ENCODE data around the gene MYBPHL. TPM values are rescaled to one million over a fixed set of nuclear protein-coding genes. Genes with fewer than 3 reads are reported as not detected.

Gene MYBPHL
- total and polyA plus RNA-seq, 2 experiments from 2014 or later, result not detected

- no peak for TF ChIP-seq ZNF462 (CRISPR knock-in tag; IDR thresholded peaks at IDR 0.05)
- TF ChIP-seq CTCF (conservative IDR thresholded peaks at IDR 0.05; ENCODE audit: low read depth in 2 of 2), result no peak
- no peak for TF ChIP-seq JUNB (IDR thresholded peaks at IDR 0.05; ENCODE audit: unreplicated experiment)
- TF ChIP-seq CREB1 (CRISPR knock-in tag; IDR thresholded peaks at IDR 0.05; ENCODE audit: low read depth), result no peak
- no peak for TF ChIP-seq ZNF114 (CRISPR knock-in tag; IDR thresholded peaks at IDR 0.05)
- TF ChIP-seq NANOG (IDR thresholded peaks at IDR 0.05; ENCODE audit: borderline replicate concordance), result no peak
- TF ChIP-seq ZNF331 (CRISPR knock-in tag; IDR thresholded peaks at IDR 0.05; ENCODE audit: low read depth), result no peak
- TF ChIP-seq STAT1 (IDR thresholded peaks at IDR 0.05; ENCODE audit: unreplicated experiment), result no peak
- no peak for TF ChIP-seq REST (IDR thresholded peaks at IDR 0.05; ENCODE audit: unreplicated experiment)
- TF ChIP-seq ETS1 (IDR thresholded peaks at IDR 0.05), result no peak
- TF ChIP-seq EZH2phosphoT487 (IDR thresholded peaks at IDR 0.05; ENCODE audit: unreplicated experiment), result no peak
- no peak for TF ChIP-seq EZH2 (IDR thresholded peaks at IDR 0.05; ENCODE audit: low read depth, unreplicated experiment)
- TF ChIP-seq POLR2AphosphoS5 (IDR thresholded peaks at IDR 0.05; ENCODE audit: low read depth), result no peak
- Histone ChIP-seq H2AFZ (no peak overlapping the region), H3F3A (replicated peaks; ENCODE audit: low read depth) (0 out of 2 replicates have a peak, but pooled peaks cover 5% of the 10 kb centered on the region), H4K20me1 (replicated peaks; ENCODE audit: insufficient read depth) (no peaks in the 10 kb centered on the region; the same call in 1 of the 2 replicates), H3K9me2 (ENCODE audit: insufficient read depth) (no peaks in the 10 kb centered on the region), H3K4me1 (ENCODE audit: insufficient read depth) (peaks cover 19% of the 10 kb centered on the region), H3K36me3 (ENCODE audit: insufficient read depth) (no peaks in the 10 kb centered on the region; the same call in 1 of the 2 replicates), H3K27ac (ENCODE audit: low read depth) (no peak overlapping the region), H3K27me3 (ENCODE audit: insufficient read depth) (no peaks in the 10 kb centered on the region), H3K4me2 (no peak overlapping the region), H3K79me2 (replicated peaks; ENCODE audit: insufficient read depth) (peaks cover 14% of the 10 kb centered on the region; the same call in 1 of the 2 replicates), H3K4me3 (no peak overlapping the region)
- Mint-ChIP-seq H3K9me3 (no peaks in the 10 kb centered on the region; the same call in 1 of the 3 replicates), H3K27ac (peak overlapping the region; percentile 88), H3K4me1 (peaks cover 37% of the 10 kb centered on the region), H3K36me3 (ENCODE audit: low read depth) (peaks cover under 1% of the 10 kb centered on the region; the same call in 2 of the 3 replicates), H3K4me3 (no peak overlapping the region), H3K27me3 (ENCODE audit: insufficient read depth, low read depth, poor library complexity) (peaks cover 11% of the 10 kb centered on the region)
- DNase-seq (ENCODE audit: low spot score) (no peak), ATAC-seq (no peak)
These were observed 48.0 kb downstream of the MYBPHL start for GRCh38 chr1:109258481-109259466.

Measured in GM23338 (cell line).